HG03060 (cell line): ENCODE measurements around the gene ST7.
"Not testable (repeated sequence)": the region's sequence is repeated elsewhere in the genome, so short reads cannot be mapped to it uniquely, and the experiment has no call there.

Experiments used
- ATAC-seq: cut with Tn5 transposase; IDR thresholded peaks from one replicate; pipeline ENCODE4 v1.9.1; 2021; ENCODE audit warnings: low read depth, moderate number of reproducible peaks; ENCODE audit not compliant: unreplicated experiment

ST7 gene

GRCh38 chr7:116975024-116975423 lies 21.7 kb downstream of the ST7 start:
- not testable (repeated sequence) for ATAC-seq

GRCh38 chr7:116977172-116977571 lies 23.9 kb downstream of the ST7 start:
- no peak for ATAC-seq

DNA sequence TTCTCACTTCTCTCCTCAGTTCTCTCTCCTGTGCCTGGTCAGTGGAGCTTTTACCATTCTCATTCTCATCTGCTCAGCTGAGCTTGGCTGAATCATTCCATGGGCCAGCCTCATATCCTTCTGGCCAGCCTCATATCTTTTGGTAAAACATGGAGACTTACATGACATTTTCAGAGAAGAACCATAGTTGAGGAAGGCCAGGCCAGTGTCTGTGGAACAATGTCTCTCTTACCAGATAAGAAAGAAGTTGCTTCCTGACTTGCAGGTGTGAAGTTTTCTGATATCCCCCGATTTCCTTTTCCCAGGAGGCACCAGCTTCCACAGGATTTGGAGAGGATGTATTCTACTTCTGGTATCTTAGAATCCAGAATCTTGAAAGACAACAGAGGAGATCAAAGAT lies 24.7 kb downstream of the ST7 start:
- no peak for ATAC-seq

DNA sequence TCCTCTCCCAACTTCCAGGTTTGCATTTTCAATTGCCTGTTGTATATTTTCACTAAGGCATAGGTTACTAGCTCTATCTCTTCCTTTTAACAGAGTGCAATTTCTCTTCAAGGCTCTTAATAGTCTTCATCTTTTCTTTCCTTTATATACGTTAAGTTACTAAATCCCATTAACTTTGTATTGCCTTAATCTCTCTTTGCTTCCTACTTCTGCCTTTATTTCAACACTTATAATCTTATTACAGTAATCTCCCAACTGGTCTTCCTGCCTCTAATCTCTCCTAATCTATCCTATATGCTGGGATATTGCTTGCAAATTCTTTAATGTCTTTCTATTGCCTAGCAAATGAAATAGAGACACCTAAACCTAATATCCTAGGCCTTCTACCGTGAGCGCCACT lies 26.1 kb downstream of the ST7 start:
- no peak for ATAC-seq

- no peak for ATAC-seq
These were observed 27.1 kb downstream of the ST7 start for GRCh38 chr7:116980354-116980753.

DNA sequence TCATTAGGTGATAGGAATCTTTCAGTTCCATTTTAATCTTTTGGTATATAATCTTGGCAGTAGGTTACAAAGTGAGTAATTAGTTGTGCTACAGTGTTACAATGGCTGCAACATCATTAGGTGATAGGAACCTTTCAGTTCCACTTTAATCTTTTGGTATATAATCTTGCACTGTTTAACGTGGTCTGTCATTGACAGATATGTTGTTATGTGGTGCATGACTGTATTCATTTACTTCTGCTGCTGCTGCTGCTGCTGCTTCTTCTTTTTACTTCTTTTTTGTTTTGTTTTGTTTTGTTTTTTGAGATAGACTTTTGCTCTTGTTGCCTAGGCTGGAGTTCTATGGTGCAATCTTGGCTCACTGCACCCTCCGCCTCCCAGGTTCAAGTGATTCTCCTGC lies 28.6 kb downstream of the ST7 start:
- no peak for ATAC-seq

- ATAC-seq = no peak
These were observed 31.2 kb downstream of the ST7 start for GRCh38 chr7:116984511-116984910.

- no peak for ATAC-seq
These were observed 31.6 kb downstream of the ST7 start for GRCh38 chr7:116984917-116985316.

DNA sequence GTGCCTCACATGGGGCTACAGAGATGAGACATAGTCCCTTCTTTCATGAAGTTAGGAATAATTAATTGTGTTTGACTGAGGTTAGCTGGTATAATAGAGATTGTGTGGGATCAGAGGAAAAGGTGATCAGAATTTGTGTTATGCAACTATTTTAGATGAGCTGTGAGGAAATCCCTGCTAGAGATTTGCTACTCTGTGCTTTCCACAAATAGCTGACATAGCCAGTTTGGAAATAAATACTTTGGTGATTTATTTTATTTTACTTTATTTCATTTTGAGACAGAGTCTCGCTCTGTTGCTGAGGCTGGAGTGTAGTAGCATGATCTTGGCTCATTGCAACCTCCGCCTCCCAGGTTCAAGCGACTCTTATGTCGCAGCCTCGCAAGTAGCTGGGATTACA lies 32.3 kb downstream of the ST7 start:
- no peak for ATAC-seq

DNA sequence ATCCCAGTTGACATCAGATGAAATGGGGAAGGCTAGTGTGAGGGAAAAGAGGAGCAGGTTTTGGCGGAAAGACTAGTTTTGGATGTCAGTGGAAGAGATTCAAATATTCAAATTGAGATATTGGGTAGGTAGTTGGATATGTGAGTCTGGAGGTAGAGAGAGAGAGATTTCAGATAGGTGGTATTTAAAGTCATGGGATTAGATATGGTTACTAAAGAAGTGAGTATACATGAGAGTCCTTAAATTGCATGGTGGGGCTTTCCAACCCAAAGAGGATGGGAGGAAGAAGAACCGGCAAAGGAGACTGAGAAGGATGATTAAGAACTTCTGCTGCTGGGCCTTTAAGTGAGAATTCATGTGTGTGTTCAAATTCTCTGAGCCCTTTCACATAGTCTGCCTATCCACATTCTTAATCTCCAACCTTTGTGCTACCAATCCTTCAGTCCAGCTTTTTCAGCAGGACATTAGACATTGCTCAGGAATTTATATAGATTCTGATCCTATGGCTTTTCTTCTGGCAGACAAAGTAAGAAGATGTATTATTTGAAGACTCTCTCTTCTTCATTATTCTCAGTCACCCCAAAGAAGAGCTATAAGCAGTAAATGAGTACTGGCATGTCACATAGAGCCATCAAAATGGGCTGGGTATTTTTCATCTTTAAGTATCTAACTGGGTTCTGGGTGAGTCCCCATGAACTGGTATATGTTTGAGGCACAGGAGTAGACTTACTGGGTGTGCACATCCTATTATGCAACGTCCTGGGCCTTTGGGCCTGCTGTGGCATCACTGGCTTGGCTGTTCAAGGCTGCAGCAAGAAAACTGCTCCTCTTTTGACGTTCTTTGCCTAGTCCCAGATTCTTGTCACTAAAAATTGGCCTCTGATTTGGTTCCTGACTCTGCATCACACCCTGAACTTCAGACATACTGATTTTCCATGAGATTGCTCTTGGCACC lies 33.6 kb downstream of the ST7 start:
- ATAC-seq = no peak

DNA sequence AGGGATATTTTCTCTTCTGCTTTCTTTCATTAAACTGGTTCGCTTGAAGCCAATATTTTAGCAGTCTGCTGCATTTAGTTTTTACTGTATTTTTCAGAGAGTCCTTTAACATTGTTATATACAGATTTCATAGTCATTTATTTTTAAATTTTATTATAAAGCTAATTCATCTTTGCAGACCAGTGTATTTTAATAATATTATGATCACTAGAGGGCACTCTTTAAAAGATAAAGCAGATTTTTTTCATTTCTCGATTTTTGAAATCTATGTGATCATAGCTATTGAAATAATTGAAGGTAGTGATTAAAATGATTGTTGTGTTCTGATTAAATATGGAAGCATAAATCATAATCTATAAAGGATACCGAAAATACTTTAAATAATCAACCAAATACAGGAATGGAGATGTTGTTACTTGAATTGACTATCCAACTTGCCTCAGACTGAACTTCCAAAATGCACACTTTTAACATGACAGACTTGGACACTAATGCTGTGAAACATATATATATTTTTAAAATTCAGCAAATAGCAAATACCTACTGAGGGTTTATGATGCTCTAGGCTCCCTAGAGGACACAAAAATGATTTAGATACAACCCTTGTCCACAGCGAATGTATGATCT lies 35.2 kb downstream of the ST7 start:
- no peak for ATAC-seq

- ATAC-seq = no peak
These were observed 36.8 kb downstream of the ST7 start for GRCh38 chr7:116990056-116990455.

- no peak for ATAC-seq
These were observed 37.9 kb downstream of the ST7 start for GRCh38 chr7:116991233-116991632.

DNA sequence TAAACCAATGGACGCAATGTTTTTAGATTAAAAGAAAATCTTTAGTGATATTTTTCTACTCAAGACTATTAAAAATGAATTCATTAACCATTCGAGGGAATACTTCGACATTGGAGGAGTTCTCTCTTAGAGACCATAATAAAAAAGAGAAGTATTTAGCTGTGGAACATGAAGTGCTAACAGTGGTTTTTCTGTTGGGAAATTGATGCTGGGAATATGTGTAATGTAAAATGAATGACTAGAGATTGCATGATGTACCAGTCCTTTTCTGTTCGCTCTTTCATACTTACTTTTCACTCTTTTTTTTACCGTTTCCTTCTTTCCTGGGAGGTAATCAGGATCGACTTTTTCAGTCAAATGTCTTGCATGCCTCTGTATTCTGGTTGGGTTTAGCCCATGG lies 41.3 kb downstream of the ST7 start:
- ATAC-seq = no peak

DNA sequence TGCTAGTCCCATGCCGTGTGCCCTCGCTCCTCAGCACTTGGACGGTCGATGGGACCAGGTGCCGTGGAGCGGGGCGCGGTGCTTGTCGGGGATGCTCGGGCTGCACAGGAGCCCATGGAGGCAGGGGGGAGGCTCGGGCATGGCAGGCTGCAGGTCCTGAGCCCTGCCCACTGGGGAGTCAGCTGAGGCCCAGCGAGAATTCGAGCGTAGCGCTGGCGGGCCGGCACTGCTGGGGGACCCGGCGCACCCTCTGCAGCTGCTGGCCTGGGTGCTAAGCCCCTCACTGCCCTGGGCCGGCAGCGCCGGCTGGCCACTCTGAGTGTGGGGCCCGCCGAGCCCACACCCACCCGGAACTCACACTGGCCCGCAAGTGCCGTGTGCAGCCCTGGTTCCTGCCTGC lies 44.7 kb downstream of the ST7 start:
- no peak for ATAC-seq

DNA sequence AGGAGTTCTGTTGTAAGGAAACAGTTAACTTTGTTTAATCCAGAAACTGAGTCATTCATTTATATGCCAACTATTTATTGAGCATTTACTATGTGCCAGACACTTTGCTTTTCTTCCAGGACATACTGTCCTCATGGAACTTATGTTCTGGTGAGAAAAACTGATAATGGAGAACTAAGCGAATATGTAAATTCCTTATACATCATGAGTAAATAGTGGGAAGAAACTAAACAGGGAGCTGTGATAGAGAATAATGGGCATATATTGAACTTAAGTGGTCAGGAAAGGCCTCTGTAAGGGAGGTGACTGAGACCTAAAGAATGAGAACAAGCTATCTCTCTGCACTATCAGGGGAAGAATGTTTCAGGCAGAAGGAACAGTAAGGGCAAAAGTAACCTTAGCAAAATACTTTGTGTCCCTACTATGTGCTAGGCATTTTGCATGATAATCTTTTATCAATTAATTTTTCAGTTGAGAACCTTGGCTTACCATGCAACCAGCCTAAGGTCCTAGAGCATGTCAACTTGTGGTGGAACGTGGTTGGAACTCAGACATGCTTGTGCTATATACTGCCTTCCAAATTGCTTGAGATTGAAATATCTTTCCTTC lies 45.4 kb downstream of the ST7 start:
- ATAC-seq = no peak

GRCh38 chr7:116999311-116999710 lies 46.0 kb downstream of the ST7 start:
- no peak for ATAC-seq

DNA sequence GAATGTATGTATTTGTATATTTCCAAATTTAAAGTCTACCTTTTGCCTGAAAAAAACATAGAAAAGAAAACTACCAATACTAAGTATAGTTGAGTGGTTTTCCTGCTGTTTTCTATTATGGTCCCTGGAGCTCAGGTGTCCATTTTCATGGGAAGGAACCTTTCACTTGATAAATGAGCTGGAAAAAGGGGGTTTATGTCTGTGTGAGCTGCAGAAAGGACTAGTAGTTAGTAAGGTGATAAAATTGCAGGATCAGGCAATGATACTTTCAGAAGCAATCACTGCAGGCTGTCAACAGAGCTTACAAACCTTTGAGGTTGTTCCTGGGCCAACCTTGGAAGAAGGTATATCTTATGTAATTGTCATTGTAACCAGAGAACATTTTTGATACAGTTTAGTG lies 48.0 kb downstream of the ST7 start:
- ATAC-seq = no peak

GRCh38 chr7:117004899-117005298 lies 51.6 kb downstream of the ST7 start:
- no peak for ATAC-seq

DNA sequence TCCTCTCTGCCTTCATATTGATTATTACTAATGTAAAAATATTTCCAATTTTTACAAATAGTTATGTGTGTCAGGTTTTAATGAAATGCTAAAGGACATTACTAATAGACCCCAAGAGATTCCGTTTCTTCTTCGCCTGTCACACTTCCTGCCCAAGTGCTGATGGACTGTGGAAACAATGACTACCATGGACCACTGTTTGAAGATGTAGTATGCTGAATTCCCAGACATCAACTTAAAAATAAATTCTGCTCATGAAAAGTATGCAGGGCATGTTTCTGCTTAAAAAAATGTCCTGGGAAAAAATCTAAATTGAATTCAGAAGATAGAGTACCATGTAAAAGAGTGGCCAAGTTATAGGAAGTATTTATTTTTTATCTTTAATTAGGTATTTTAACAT lies 52.1 kb downstream of the ST7 start:
- ATAC-seq = no peak

DNA sequence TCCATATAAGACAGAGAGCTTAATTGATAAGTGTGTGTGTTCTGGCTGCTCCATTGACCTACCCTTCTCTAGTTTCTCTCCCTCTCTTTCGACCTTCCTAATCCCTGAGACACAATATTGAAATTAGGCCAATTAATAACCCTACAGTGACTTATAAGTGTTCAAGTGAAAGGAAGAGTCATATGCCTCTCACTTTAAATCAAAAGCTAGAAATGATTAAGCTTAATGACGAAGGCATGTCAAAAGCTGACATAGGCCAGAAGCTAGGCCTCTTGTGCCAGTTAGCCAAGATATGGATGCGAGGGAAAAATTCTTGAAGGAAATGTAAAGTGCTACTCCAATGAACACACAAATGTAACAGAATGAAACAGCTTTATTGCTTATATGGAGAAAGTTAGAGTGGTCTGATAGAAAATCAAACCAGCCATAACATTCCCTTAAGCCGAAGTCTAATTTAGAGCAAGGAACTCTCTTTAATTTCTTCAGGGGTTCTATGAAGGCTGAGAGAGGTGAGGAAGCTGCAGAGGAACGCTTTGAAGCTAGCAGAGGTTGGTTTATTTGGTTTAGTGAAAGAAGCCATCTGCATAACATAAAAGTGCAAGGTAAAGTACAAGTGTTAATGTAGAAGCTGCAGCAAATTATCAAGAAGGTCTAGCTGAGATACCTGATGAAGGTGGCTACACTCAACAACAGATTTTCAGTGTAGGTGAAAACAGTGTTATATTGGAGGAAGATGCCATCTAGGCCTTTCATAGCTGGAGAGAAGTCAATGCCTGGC lies 53.8 kb downstream of the ST7 start:
- no peak for ATAC-seq
